CD8-positive, alpha-beta memory T cell (primary cell): ENCODE measurements around the gene PCED1B. TPM values are rescaled to one million over a fixed set of nuclear protein-coding genes. Genes with fewer than 3 reads are reported as not detected.
A peak's percentile ranks its signal among the peaks of the same experiment; 100 is the strongest.

Experiments used
- CTCF ChIA-PET: fragments of 350-600 bp; sonication (Branson Sonifier 250); formaldehyde crosslinking; loops from one replicate; lab custom pipeline; 2021; ENCODE audit warnings: antibody characterized with exemption; lab: Charles Lee
- POLR2A ChIA-PET: fragments of 350-600 bp; sonication (Branson Sonifier 250); formaldehyde crosslinking; loops from one replicate; lab custom pipeline; 2021; ENCODE audit warnings: antibody characterized with exemption; lab: Charles Lee
- DNase-seq, 5 donors: peaks; one replicate each; pipeline versions ENCODE4 v3.0.0 to v3.0.0-alpha.2; 2020 to 2022; ENCODE audit warnings: mixed read lengths in 1 of 5
- H3K27ac ChIP-seq: one replicate; pipeline ENCODE4 v1.7.0; 2013; ENCODE audit warnings: low read depth, mild to moderate bottlenecking, low read length, moderate library complexity
- H3K27me3 ChIP-seq: 2 replicates; pipeline ENCODE4 v1.7.0; 2013; ENCODE audit warnings: low read length, mild to moderate bottlenecking; ENCODE audit not compliant: insufficient read depth, poor library complexity, severe bottlenecking
- H3K36me3 ChIP-seq: 2 replicates; pipeline ENCODE4 v1.7.0; 2013; ENCODE audit warnings: mild to moderate bottlenecking, low read length, moderate library complexity; ENCODE audit not compliant: insufficient read depth
- H3K4me1 ChIP-seq: 2 replicates; pipeline ENCODE4 v1.7.0; 2013; ENCODE audit warnings: mild to moderate bottlenecking, low read length, moderate library complexity; ENCODE audit not compliant: insufficient read depth
- H3K4me3 ChIP-seq: 2 replicates; pipeline ENCODE4 v1.7.0; 2013; ENCODE audit warnings: mild to moderate bottlenecking, low read length
- H3K9me3 ChIP-seq: 2 replicates; pipeline ENCODE4 v1.7.0; 2013; ENCODE audit warnings: mild to moderate bottlenecking, low read length
- H3K27ac Mint-ChIP-seq, 8 donors: one replicate each; pipeline ENCODE4 v1.8.0; 2020 to 2021; ENCODE audit warnings: mixed read lengths in 8 of 8, mild to moderate bottlenecking in 6 of 8, inconsistent platforms in 3 of 8, moderate library complexity in 3 of 8
- H3K27me3 Mint-ChIP-seq, 2 donors: one replicate each; pipeline ENCODE4 v1.8.0; 2020 to 2021; ENCODE audit warnings: mixed read lengths in 2 of 2, mild to moderate bottlenecking in 1 of 2, moderate library complexity in 1 of 2
- H3K36me3 Mint-ChIP-seq, 3 donors: one replicate each; pipeline ENCODE4 v1.8.0; 2020 to 2021; ENCODE audit warnings: mixed read lengths in 3 of 3, inconsistent platforms in 1 of 3, mild to moderate bottlenecking in 1 of 3
- H3K4me1 Mint-ChIP-seq, 3 donors: one replicate each; pipeline ENCODE4 v1.8.0; 2020 to 2021; ENCODE audit warnings: mixed read lengths in 3 of 3, inconsistent platforms in 1 of 3, mild to moderate bottlenecking in 1 of 3
- H3K4me3 Mint-ChIP-seq, 7 donors: one replicate each; pipeline ENCODE4 v1.8.0; 2020 to 2021; ENCODE audit warnings: mixed read lengths in 7 of 7, mild to moderate bottlenecking in 6 of 7, moderate library complexity in 4 of 7, inconsistent platforms in 2 of 7
- H3K9me3 Mint-ChIP-seq, 5 donors: one replicate each; pipeline ENCODE4 v1.8.0; 2020 to 2022; ENCODE audit warnings: mixed read lengths in 5 of 5, mild to moderate bottlenecking in 3 of 5, moderate library complexity in 2 of 5, inconsistent platforms in 1 of 5
- polyA plus RNA-seq: library from polyadenylated mRNA; unstranded; fragments of 300-500 nt; fragmentation: Illumina TruSeq; gene quantifications from one replicate; pipeline ENCODE4 v1.2.3, GENCODE V29; 2021
- total RNA-seq, 2 experiments: library from RNA; stranded (reverse); gene quantifications; one replicate each; pipeline ENCODE4 v1.2.3, GENCODE V29; 2021

The PCED1B gene
- total and polyA plus RNA-seq, 3 experiments from 2014 or later: 52.8 to 73.3 (median 56.9) TPM

DNA sequence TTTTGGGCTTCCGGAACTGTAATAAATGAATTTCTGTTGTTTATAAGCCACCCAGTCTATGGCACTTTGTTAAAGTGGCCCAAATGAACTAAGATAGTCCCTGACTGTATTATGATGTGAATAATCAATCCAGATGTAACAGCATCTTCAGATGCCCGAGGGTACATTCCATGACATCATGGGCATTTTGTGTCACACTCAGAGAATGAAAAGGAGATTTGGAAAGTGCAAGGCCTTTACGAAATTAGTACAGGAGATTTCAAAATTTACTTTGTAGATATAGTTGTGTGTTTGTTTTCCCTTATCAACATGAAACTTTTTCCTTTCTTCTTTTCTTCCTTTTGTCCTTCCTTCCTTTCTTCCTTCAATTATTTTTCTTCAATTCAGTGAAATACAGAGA is 54.6 kb downstream of the PCED1B start:
- ChIA-PET POLR2A (no interaction called here), CTCF (interaction anchor here (1.2 kb wide), 1 partner anchor 102 kb away, joined by 3 read pairs; no protein-coding TSS in a partner anchor)
- Histone ChIP-seq H3K4me1 (no peaks in the 10 kb centered on the region), H3K4me3 (no peak overlapping the region), H3K36me3 (no peaks in the 10 kb centered on the region), H3K27ac (no peak overlapping the region), H3K27me3 (no peaks in the 10 kb centered on the region), H3K9me3 (no peaks in the 10 kb centered on the region)
- H3K4me1 Mint-ChIP-seq: peaks cover 0 to 12% (median under 1%) of the 10 kb centered on the region in 3 donors
- H3K27me3 Mint-ChIP-seq: no peaks in the 10 kb centered on the region
- no peak for DNase-seq
- H3K4me3 Mint-ChIP-seq: no peak overlapping the region
- H3K36me3 Mint-ChIP-seq: peaks cover 7 to 46% (median 8%) of the 10 kb centered on the region in 3 donors
- H3K9me3 Mint-ChIP-seq: no peaks in the 10 kb centered on the region
- peak overlapping the region in 3 of 8 donors; percentile 21 to 89 (median 64) for H3K27ac Mint-ChIP-seq

DNA sequence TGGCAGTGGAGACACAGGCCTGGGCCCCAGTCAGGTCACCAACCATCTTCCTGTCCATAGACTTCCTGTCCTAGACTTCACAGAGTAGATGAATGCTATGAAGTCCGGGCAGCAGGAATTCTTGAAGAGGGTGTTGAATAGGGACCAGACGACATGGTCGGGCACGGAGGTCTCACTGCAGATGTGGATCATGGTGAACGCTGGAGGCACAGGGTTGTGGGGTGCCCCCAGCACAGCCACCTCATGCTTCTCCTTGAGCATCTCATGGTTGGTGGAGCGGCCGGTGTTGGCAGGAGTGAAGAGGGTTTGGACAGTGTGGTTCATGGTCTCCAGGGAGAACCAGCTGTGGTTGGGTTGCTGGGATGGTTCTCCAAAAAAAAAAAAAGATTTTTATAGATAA is 56.2 kb downstream of the PCED1B start:
- Histone ChIP-seq H3K36me3 (peaks cover 4% of the 10 kb centered on the region), H3K9me3 (no peaks in the 10 kb centered on the region), H3K27ac (no peak overlapping the region), H3K4me3 (no peak overlapping the region), H3K4me1 (no peaks in the 10 kb centered on the region), H3K27me3 (no peaks in the 10 kb centered on the region)
- Mint-ChIP-seq H3K9me3 (no peaks in the 10 kb centered on the region), H3K27me3 (no peaks in the 10 kb centered on the region), H3K4me3 (no peak overlapping the region), H3K36me3 (peaks cover 16 to 55% (median 17%) of the 10 kb centered on the region in 3 donors), H3K27ac (no peak overlapping the region), H3K4me1 (peaks cover 6 to 22% (median 8%) of the 10 kb centered on the region in 3 donors)
- ChIA-PET CTCF (no interaction called here), POLR2A (no interaction called here)
- no peak for DNase-seq

DNA sequence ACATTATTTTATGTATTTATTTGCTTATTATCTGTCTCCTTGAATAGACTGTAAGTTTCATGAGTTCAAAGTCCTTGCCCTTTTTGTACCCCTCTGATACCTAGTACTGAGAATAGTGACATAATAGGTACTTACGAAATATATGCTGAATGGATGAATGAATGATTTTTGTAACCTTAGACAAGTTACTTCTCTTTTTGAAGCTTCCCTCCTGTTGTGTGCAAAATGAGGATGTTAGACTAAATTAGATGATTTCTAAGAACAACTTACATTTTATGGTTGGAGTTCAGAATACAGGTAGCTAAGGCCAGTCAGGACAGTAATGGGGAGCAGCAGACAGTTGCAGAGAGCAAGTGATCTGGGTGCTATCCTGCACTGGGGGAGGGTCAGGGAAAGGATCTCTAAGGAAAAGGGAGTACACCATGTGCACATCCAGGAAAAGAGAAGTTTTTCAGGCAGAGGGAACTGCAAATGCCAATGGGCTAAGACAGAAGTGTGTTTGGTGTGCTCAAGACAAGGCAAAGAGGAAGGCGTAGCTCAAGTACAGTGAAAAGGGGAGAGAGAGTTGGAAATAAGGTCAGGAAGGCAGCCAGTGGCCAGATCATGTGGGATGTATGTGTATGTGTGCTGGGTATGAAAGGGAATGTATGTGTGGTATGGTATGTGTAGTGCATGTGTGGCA is 59.7 kb downstream of the PCED1B start:
- H3K36me3 Mint-ChIP-seq: peaks cover 21 to 66% (median 23%) of the 10 kb centered on the region in 3 donors
- H3K4me1 Mint-ChIP-seq: peaks cover 13 to 30% (median 16%) of the 10 kb centered on the region in 3 donors
- H3K4me3 Mint-ChIP-seq: no peak overlapping the region
- DNase-seq: no peak
- no peak overlapping the region for H3K27ac ChIP-seq
- peaks cover 2% of the 10 kb centered on the region for H3K4me1 ChIP-seq
- H3K9me3 Mint-ChIP-seq: peaks cover 0 to 3% (median 0%) of the 10 kb centered on the region in 5 donors
- H3K27me3 ChIP-seq: no peaks in the 10 kb centered on the region
- H3K4me3 ChIP-seq: no peak overlapping the region
- POLR2A ChIA-PET: no interaction called here
- peak overlapping the region in 3 of 8 donors; percentile 1 to 30 (median 25) for H3K27ac Mint-ChIP-seq
- peaks cover 4% of the 10 kb centered on the region for H3K36me3 ChIP-seq
- H3K9me3 ChIP-seq: no peaks in the 10 kb centered on the region
- no peaks in the 10 kb centered on the region for H3K27me3 Mint-ChIP-seq
- CTCF ChIA-PET: no interaction called here

DNA sequence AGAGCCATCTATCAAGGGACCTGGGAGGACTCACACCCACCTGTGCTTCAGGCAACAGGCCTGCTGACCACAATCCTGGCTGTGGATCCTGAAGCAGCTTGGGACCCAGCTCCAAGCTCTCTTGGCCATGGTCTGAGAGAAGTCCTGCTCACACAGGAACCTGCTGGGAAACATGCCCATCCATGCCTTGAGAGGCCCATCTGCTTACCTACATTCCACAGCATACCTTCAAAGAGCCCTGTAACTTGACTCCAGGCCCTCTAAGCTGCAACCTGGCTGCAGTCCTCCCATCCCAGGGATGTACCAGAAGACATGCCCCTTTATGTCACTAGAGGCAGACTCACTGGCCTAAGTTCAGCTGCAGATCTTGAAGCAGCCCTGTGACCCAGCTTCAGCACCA is 62.0 kb downstream of the PCED1B start:
- no peak for DNase-seq
- H3K27ac Mint-ChIP-seq: peak overlapping the region in 1 of 8 donors; percentile 13
- POLR2A ChIA-PET: no interaction called here
- H3K36me3 Mint-ChIP-seq: peaks cover 21 to 57% (median 22%) of the 10 kb centered on the region in 3 donors
- Histone ChIP-seq H3K9me3 (no peaks in the 10 kb centered on the region), H3K4me3 (no peak overlapping the region), H3K27me3 (no peaks in the 10 kb centered on the region), H3K36me3 (peaks cover 4% of the 10 kb centered on the region), H3K4me1 (peaks cover 17% of the 10 kb centered on the region), H3K27ac (no peak overlapping the region)
- peaks cover 34 to 44% (median 38%) of the 10 kb centered on the region in 3 donors for H3K4me1 Mint-ChIP-seq
- no peak overlapping the region for H3K4me3 Mint-ChIP-seq
- no peaks in the 10 kb centered on the region for H3K27me3 Mint-ChIP-seq
- CTCF ChIA-PET: interaction anchor here (1.0 to 1.8 kb wide), 3 partner anchors 11 to 256 kb away, joined by 3 to 5 read pairs (median 3); no protein-coding TSS in a partner anchor
- H3K9me3 Mint-ChIP-seq: peaks cover 0 to 3% (median 0%) of the 10 kb centered on the region in 5 donors

DNA sequence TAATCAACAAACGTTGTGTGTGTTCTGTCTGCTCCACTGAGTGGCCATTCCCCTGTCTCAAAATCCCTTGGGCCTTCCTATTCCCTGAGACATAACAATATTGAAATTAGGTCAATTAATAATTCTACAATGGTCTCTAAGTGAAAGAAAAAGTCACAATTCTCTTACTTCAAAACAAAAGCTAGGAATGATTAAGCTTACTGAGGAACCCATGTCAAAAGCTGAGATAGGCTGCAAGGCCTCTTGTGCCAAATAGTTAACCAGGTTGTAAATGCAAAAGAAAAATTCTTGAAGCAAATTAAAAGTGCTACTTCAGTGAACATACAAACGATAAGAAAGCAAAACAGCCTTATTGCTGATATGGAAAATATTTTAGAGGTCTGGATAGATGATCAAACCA is 65.3 kb downstream of the PCED1B start:
- Histone ChIP-seq H3K27ac (no peak overlapping the region), H3K36me3 (peaks cover under 1% of the 10 kb centered on the region), H3K4me1 (peaks cover 17% of the 10 kb centered on the region), H3K27me3 (no peaks in the 10 kb centered on the region), H3K9me3 (no peaks in the 10 kb centered on the region), H3K4me3 (no peak overlapping the region)
- DNase-seq: no peak
- ChIA-PET CTCF (interaction anchor here (1.4 kb wide), 1 partner anchor 63 kb away, joined by 4 read pairs; no protein-coding TSS in a partner anchor), POLR2A (no interaction called here)
- Mint-ChIP-seq H3K4me1 (peaks cover 34 to 54% (median 46%) of the 10 kb centered on the region in 3 donors), H3K27me3 (no peaks in the 10 kb centered on the region), H3K4me3 (no peak overlapping the region), H3K27ac (peak overlapping the region in 7 of 8 donors; percentile 4 to 90 (median 42)), H3K36me3 (peaks cover 13 to 49% (median 15%) of the 10 kb centered on the region in 3 donors), H3K9me3 (peaks cover 0 to 3% (median 0%) of the 10 kb centered on the region in 5 donors)

DNA sequence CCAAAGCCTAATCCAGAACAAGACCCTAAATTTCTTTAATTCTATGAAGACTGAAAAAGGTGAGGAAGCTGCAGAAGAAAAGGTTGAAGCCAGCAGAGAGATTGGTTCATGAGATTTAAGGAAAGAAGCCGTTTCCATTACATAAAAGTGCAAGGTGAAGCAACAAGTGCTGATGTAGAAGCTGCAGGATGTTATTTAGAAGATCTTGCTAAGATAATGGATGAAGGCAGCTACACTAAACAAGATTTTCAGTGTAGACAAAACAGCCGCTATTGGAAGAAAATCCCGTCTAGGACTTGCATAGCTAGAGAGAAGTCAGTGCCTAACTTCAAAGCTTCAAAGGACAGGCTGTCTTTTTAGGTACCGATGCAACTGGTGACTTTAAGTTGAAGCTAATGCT is 65.8 kb downstream of the PCED1B start:
- Mint-ChIP-seq H3K4me1 (peaks cover 34 to 54% (median 46%) of the 10 kb centered on the region in 3 donors), H3K4me3 (peak overlapping the region in 2 of 7 donors; percentile 13 to 18), H3K9me3 (peaks cover 0 to 3% (median 0%) of the 10 kb centered on the region in 5 donors), H3K27ac (peak overlapping the region in 7 of 8 donors; percentile 4 to 90 (median 50)), H3K27me3 (no peaks in the 10 kb centered on the region), H3K36me3 (peaks cover 13 to 49% (median 15%) of the 10 kb centered on the region in 3 donors)
- no peak overlapping the region for H3K4me3 ChIP-seq
- H3K4me1 ChIP-seq: peaks cover 17% of the 10 kb centered on the region
- POLR2A ChIA-PET: no interaction called here
- no peaks in the 10 kb centered on the region for H3K36me3 ChIP-seq
- no peaks in the 10 kb centered on the region for H3K27me3 ChIP-seq
- no peaks in the 10 kb centered on the region for H3K9me3 ChIP-seq
- no peak overlapping the region for H3K27ac ChIP-seq
- peak in 1 of 5 donors; percentile 6 for DNase-seq
- CTCF ChIA-PET: interaction anchor here (1.4 kb wide), 1 partner anchor 62 kb away, joined by 4 read pairs; no protein-coding TSS in a partner anchor

DNA sequence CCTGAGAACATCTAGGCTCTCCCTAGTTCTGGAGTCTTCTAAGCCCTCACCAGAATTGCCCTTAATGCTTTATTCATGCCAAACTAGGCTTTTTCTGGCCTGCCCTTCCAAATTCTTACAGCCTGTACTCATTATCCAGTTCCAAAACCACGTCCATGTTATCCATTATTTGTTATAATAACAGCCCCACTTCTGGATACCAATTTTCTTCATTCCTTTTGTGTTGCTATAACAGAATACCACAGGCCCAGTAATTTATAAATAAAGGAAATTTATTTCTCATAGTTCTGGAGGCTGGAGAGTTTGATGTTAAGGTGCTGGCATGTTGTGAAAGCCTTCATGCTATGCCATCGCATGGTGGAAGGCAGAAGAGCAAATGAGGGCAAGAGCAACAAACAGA is 68.3 kb downstream of the PCED1B start:
- H3K27ac Mint-ChIP-seq: no peak overlapping the region
- CTCF ChIA-PET: no interaction called here
- H3K27ac ChIP-seq: no peak overlapping the region
- no peaks in the 10 kb centered on the region for H3K27me3 ChIP-seq
- H3K4me1 ChIP-seq: peaks cover 17% of the 10 kb centered on the region
- H3K4me3 ChIP-seq: no peak overlapping the region
- POLR2A ChIA-PET: no interaction called here
- H3K27me3 Mint-ChIP-seq: no peaks in the 10 kb centered on the region
- H3K9me3 Mint-ChIP-seq: peaks cover 0 to 14% (median 0%) of the 10 kb centered on the region in 5 donors
- H3K9me3 ChIP-seq: no peaks in the 10 kb centered on the region
- DNase-seq: no peak
- H3K4me1 Mint-ChIP-seq: peaks cover 31 to 56% (median 37%) of the 10 kb centered on the region in 3 donors
- peaks cover 16 to 38% (median 19%) of the 10 kb centered on the region in 3 donors for H3K36me3 Mint-ChIP-seq
- H3K36me3 ChIP-seq: no peaks in the 10 kb centered on the region
- H3K4me3 Mint-ChIP-seq: no peak overlapping the region

DNA sequence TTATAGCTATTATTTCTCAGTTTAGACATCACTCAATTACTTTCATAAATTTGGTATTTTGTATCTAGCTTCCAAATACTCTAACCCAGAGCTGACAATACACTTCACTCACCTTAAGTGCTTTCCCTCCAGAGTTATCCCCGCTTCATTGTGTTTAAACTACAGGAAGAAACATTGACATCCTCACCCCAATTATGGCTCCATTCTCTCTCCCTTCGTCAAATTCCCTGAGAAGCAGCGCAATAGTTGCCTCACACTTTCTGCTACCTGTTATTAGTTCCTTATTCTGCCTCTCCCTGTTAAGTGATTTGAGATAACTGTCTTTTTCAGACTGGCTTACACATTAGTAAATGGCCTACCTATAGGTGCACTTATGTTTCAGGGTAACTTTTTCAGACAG is 69.7 kb downstream of the PCED1B start:
- Histone ChIP-seq H3K9me3 (no peaks in the 10 kb centered on the region), H3K27me3 (no peaks in the 10 kb centered on the region), H3K4me1 (peaks cover 15% of the 10 kb centered on the region), H3K27ac (no peak overlapping the region), H3K36me3 (no peaks in the 10 kb centered on the region), H3K4me3 (no peak overlapping the region)
- Mint-ChIP-seq H3K36me3 (peaks cover 16 to 30% (median 19%) of the 10 kb centered on the region in 3 donors), H3K4me1 (peaks cover 29 to 57% (median 43%) of the 10 kb centered on the region in 3 donors), H3K27me3 (no peaks in the 10 kb centered on the region), H3K9me3 (peaks cover 0 to 11% (median 0%) of the 10 kb centered on the region in 5 donors), H3K27ac (peak overlapping the region in 1 of 8 donors; percentile 1), H3K4me3 (no peak overlapping the region)
- ChIA-PET POLR2A (interaction anchor here (0.6 kb wide), 1 partner anchor 234 kb away, joined by 4 read pairs; no protein-coding TSS in a partner anchor), CTCF (interaction anchor here (1.1 kb wide), 1 partner anchor 17 kb away, joined by 4 read pairs; no protein-coding TSS in a partner anchor)
- DNase-seq: no peak
